ENCODE results near the gene GPR12. TPM values are rescaled to one million over a fixed set of nuclear protein-coding genes. Genes with fewer than 3 reads are reported as not detected.

The GPR12 gene
- total and polyA plus RNA-seq, 2 experiments from 2014 or later: 0.13 TPM; not detected in 1

DNA sequence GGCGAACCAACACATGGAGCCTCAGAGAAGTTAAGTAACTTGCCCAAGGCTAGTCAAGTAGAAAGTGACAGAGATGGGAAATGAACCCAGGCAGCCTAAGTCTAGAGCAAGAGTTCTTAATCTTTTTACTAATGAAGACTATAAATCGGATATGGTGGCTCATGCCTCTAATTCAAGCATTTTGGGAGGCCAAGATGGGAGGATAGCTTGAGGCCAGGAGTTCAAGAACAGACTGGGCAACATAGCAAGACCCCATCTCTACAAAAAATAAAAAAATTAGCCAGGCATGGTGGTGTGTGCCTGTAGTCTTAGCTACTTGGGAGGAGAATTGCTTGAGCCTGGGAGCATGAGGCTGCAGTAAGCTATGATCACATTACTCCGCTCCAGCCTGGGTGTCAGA is 10.7 kb downstream of the GPR12 start (continued):
- TF ChIP-seq, protein P1, sequence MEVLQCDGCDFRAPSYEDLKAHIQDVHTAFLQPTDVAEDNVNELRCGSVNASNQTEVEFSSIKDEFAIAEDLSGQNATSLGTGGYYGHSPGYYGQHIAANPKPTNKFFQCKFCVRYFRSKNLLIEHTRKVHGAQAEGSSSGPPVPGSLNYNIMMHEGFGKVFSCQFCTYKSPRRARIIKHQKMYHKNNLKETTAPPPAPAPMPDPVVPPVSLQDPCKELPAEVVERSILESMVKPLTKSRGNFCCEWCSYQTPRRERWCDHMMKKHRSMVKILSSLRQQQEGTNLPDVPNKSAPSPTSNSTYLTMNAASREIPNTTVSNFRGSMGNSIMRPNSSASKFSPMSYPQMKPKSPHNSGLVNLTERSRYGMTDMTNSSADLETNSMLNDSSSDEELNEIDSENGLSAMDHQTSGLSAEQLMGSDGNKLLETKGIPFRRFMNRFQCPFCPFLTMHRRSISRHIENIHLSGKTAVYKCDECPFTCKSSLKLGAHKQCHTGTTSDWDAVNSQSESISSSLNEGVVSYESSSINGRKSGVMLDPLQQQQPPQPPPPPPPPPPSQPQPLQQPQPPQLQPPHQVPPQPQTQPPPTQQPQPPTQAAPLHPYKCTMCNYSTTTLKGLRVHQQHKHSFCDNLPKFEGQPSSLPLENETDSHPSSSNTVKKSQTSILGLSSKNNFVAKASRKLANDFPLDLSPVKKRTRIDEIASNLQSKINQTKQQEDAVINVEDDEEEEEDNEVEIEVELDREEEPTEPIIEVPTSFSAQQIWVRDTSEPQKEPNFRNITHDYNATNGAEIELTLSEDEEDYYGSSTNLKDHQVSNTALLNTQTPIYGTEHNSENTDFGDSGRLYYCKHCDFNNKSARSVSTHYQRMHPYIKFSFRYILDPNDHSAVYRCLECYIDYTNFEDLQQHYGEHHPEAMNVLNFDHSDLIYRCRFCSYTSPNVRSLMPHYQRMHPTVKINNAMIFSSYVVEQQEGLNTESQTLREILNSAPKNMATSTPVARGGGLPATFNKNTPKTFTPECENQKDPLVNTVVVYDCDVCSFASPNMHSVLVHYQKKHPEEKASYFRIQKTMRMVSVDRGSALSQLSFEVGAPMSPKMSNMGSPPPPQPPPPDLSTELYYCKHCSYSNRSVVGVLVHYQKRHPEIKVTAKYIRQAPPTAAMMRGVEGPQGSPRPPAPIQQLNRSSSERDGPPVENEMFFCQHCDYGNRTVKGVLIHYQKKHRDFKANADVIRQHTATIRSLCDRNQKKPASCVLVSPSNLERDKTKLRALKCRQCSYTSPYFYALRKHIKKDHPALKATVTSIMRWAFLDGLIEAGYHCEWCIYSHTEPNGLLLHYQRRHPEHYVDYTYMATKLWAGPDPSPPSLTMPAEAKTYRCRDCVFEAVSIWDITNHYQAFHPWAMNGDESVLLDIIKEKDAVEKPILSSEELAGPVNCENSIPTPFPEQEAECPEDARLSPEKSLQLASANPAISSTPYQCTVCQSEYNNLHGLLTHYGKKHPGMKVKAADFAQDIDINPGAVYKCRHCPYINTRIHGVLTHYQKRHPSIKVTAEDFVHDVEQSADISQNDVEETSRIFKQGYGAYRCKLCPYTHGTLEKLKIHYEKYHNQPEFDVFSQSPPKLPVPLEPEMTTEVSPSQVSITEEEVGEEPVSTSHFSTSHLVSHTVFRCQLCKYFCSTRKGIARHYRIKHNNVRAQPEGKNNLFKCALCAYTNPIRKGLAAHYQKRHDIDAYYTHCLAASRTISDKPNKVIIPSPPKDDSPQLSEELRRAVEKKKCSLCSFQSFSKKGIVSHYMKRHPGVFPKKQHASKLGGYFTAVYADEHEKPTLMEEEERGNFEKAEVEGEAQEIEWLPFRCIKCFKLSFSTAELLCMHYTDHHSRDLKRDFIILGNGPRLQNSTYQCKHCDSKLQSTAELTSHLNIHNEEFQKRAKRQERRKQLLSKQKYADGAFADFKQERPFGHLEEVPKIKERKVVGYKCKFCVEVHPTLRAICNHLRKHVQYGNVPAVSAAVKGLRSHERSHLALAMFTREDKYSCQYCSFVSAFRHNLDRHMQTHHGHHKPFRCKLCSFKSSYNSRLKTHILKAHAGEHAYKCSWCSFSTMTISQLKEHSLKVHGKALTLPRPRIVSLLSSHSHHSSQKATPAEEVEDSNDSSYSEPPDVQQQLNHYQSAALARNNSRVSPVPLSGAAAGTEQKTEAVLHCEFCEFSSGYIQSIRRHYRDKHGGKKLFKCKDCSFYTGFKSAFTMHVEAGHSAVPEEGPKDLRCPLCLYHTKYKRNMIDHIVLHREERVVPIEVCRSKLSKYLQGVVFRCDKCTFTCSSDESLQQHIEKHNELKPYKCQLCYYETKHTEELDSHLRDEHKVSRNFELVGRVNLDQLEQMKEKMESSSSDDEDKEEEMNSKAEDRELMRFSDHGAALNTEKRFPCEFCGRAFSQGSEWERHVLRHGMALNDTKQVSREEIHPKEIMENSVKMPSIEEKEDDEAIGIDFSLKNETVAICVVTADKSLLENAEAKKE (CRISPR knock-in tag; IDR thresholded peaks at IDR 0.05): no peak
- TF ChIP-seq ZNF331 (CRISPR knock-in tag; IDR thresholded peaks at IDR 0.05; ENCODE audit: low read depth): no peak

- Mint-ChIP-seq H3K4me1 (peaks cover 9% of the 10 kb centered on the region), H3K9me3 (no peaks in the 10 kb centered on the region), H3K27ac (no peak overlapping the region), H3K27me3 (ENCODE audit: insufficient read depth, low read depth, poor library complexity) (peaks cover 6% of the 10 kb centered on the region), H3K36me3 (ENCODE audit: low read depth) (no peaks in the 10 kb centered on the region), H3K4me3 (no peak overlapping the region)
- peak; percentile 48 for DNase-seq (ENCODE audit: low spot score)
- no peaks in the 10 kb centered on the region for H3K36me3 ChIP-seq (ENCODE audit: insufficient read depth)
- H3K27ac ChIP-seq (ENCODE audit: low read depth): no peak overlapping the region
- H2AFZ ChIP-seq: no peak overlapping the region
- H3K4me3 ChIP-seq: no peak overlapping the region
- H3K27me3 ChIP-seq (ENCODE audit: insufficient read depth): no peaks in the 10 kb centered on the region
- no peaks in the 10 kb centered on the region for H3F3A ChIP-seq (replicated peaks; ENCODE audit: low read depth)
- no peaks in the 10 kb centered on the region for H3K9me2 ChIP-seq (ENCODE audit: insufficient read depth)
- H3K79me2 ChIP-seq (replicated peaks; ENCODE audit: insufficient read depth): no peaks in the 10 kb centered on the region
- peak; percentile 58 for ATAC-seq
- 0 out of 2 replicates have a peak overlapping the region, but pooled peaks have one; percentile 48 for H3K4me2 ChIP-seq
- no peaks in the 10 kb centered on the region for H3K4me1 ChIP-seq (ENCODE audit: insufficient read depth)
- H4K20me1 ChIP-seq (replicated peaks; ENCODE audit: insufficient read depth): no peaks in the 10 kb centered on the region
- TF ChIP-seq ZNF114 (CRISPR knock-in tag; IDR thresholded peaks at IDR 0.05) (no peak), ZNF331 (CRISPR knock-in tag; IDR thresholded peaks at IDR 0.05; ENCODE audit: low read depth) (no peak), POLR2AphosphoS5 (IDR thresholded peaks at IDR 0.05; ENCODE audit: low read depth) (no peak), EZH2phosphoT487 (IDR thresholded peaks at IDR 0.05; ENCODE audit: unreplicated experiment) (no peak), JUNB (IDR thresholded peaks at IDR 0.05; ENCODE audit: unreplicated experiment) (no peak), EZH2 (IDR thresholded peaks at IDR 0.05; ENCODE audit: low read depth, unreplicated experiment) (no peak), STAT1 (IDR thresholded peaks at IDR 0.05; ENCODE audit: unreplicated experiment) (no peak), NANOG (IDR thresholded peaks at IDR 0.05; ENCODE audit: borderline replicate concordance) (no peak)
- TF ChIP-seq, protein P2, sequence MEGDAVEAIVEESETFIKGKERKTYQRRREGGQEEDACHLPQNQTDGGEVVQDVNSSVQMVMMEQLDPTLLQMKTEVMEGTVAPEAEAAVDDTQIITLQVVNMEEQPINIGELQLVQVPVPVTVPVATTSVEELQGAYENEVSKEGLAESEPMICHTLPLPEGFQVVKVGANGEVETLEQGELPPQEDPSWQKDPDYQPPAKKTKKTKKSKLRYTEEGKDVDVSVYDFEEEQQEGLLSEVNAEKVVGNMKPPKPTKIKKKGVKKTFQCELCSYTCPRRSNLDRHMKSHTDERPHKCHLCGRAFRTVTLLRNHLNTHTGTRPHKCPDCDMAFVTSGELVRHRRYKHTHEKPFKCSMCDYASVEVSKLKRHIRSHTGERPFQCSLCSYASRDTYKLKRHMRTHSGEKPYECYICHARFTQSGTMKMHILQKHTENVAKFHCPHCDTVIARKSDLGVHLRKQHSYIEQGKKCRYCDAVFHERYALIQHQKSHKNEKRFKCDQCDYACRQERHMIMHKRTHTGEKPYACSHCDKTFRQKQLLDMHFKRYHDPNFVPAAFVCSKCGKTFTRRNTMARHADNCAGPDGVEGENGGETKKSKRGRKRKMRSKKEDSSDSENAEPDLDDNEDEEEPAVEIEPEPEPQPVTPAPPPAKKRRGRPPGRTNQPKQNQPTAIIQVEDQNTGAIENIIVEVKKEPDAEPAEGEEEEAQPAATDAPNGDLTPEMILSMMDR (conservative IDR thresholded peaks at IDR 0.05; ENCODE audit: low read depth in 2 of 2): no peak
- TF ChIP-seq, protein P3, sequence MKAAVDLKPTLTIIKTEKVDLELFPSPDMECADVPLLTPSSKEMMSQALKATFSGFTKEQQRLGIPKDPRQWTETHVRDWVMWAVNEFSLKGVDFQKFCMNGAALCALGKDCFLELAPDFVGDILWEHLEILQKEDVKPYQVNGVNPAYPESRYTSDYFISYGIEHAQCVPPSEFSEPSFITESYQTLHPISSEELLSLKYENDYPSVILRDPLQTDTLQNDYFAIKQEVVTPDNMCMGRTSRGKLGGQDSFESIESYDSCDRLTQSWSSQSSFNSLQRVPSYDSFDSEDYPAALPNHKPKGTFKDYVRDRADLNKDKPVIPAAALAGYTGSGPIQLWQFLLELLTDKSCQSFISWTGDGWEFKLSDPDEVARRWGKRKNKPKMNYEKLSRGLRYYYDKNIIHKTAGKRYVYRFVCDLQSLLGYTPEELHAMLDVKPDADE (IDR thresholded peaks at IDR 0.05): no peak
Observed at GRCh38 chr13:26749285-26749684, 11.3 kb downstream of the GPR12 start.

All from GM23338 (cell line).